Peyer's patch (tissue), 4 donors: Measurements from ENCODE around the gene SCAF11. TPM values are rescaled to one million over a fixed set of nuclear protein-coding genes. Genes with fewer than 3 reads are reported as not detected.

ENCODE experiments used
- DNase-seq, 3 donors: peaks; one replicate each; pipeline ENCODE4 v3.0.0-alpha.2; 2017 to 2019
- H3K27ac ChIP-seq, 4 donors: fragments of 200-600 bp; sonication (generic); one replicate each; pipeline ENCODE4 v1.5.1; 2016 to 2019
- H3K27me3 ChIP-seq, 2 donors: fragments of 200-600 bp; sonication (generic); one replicate each; pipeline ENCODE4 v1.5.1; 2019
- H3K36me3 ChIP-seq, 3 donors: fragments of 200-600 bp; sonication (generic); one replicate each; pipeline ENCODE4 v1.5.1; 2016 to 2019
- H3K4me1 ChIP-seq, 4 donors: fragments of 200-600 bp; sonication (generic); one replicate each; pipeline ENCODE4 v1.5.1; 2016 to 2019
- H3K4me3 ChIP-seq, 4 donors: fragments of 200-600 bp; sonication (generic); 1 replicate in 3 of 4; 2 replicates in 1 of 4; pipeline ENCODE4 v1.5.1; 2016 to 2019; ENCODE audit warnings: mild to moderate bottlenecking in 1 of 4
- H3K9me3 ChIP-seq, 4 donors: fragments of 200-600 bp; sonication (generic); one replicate each; pipeline ENCODE4 v1.5.1; 2016 to 2019; ENCODE audit warnings: mild to moderate bottlenecking in 1 of 4
- CTCF ChIP-seq, 6 experiments: fragments of 450-650 bp in 4 of 6; fragments of 200-600 bp in 2 of 6; sonication (generic) in 1 of 6; IDR thresholded peaks; one replicate each; pipeline ENCODE4 v1.5.1; 2017 to 2019; ENCODE audit warnings: antibody characterized with exemption in 6 of 6, mild to moderate bottlenecking in 3 of 6, moderate library complexity in 1 of 6
- POLR2A ChIP-seq, 2 donors: fragments of 450-650 bp; IDR thresholded peaks; one replicate each; pipeline ENCODE4 v1.5.1; 2017; ENCODE audit warnings: antibody characterized with exemption in 2 of 2, mild to moderate bottlenecking in 2 of 2, moderate library complexity in 2 of 2
- total RNA-seq, 4 donors: library from RNA; depleted of rRNA; stranded (reverse); fragments of >200 nt; gene quantifications; one replicate each; pipeline ENCODE4 v1.1.0, GENCODE V29; 2016

Gene SCAF11
- total RNA-seq, 4 donors from 2014 or later, result 93.3 to 277 (median 210) TPM

GRCh38 chr12:45912774-45913173 lies 77.6 kb downstream of the SCAF11 start:
- no peak overlapping the region for H3K27ac ChIP-seq
- H3K4me3 ChIP-seq, result no peak overlapping the region
- no peak for DNase-seq
- H3K27me3 ChIP-seq, result no peaks in the 10 kb centered on the region
- TF ChIP-seq CTCF (IDR thresholded peaks at IDR 0.05) (no peak), POLR2A (IDR thresholded peaks at IDR 0.05) (no peak)
- H3K36me3 ChIP-seq, result no peaks in the 10 kb centered on the region
- no peaks in the 10 kb centered on the region for H3K4me1 ChIP-seq
- no peaks in the 10 kb centered on the region for H3K9me3 ChIP-seq

GRCh38 chr12:45909041-45909713 lies 81.2 kb downstream of the SCAF11 start:
- no peaks in the 10 kb centered on the region for H3K27me3 ChIP-seq
- H3K4me1 ChIP-seq, result no peaks in the 10 kb centered on the region
- H3K4me3 ChIP-seq, result no peak overlapping the region
- no peak for TF ChIP-seq CTCF (IDR thresholded peaks at IDR 0.05)
- TF ChIP-seq POLR2A (IDR thresholded peaks at IDR 0.05), result no peak
- no peaks in the 10 kb centered on the region for H3K9me3 ChIP-seq
- H3K27ac ChIP-seq, result no peak overlapping the region
- DNase-seq, result no peak
- peaks cover 0 to 14% (median 0%) of the 10 kb centered on the region in 3 donors for H3K36me3 ChIP-seq

- H3K4me1 ChIP-seq, result no peaks in the 10 kb centered on the region
- H3K27ac ChIP-seq, result no peak overlapping the region
- H3K36me3 ChIP-seq, result peaks cover 0 to 17% (median 0%) of the 10 kb centered on the region in 3 donors
- H3K4me3 ChIP-seq, result no peak overlapping the region
- H3K9me3 ChIP-seq, result no peaks in the 10 kb centered on the region
- no peak for TF ChIP-seq CTCF (IDR thresholded peaks at IDR 0.05)
- no peak for TF ChIP-seq POLR2A (IDR thresholded peaks at IDR 0.05)
- DNase-seq, result no peak
- no peaks in the 10 kb centered on the region for H3K27me3 ChIP-seq
Observed at GRCh38 chr12:45907955-45908354, 82.4 kb downstream of the SCAF11 start.

- Histone ChIP-seq H3K36me3 (peaks cover 0 to 45% (median 0%) of the 10 kb centered on the region in 3 donors), H3K4me1 (no peaks in the 10 kb centered on the region), H3K9me3 (no peaks in the 10 kb centered on the region), H3K27me3 (no peaks in the 10 kb centered on the region), H3K4me3 (no peak overlapping the region), H3K27ac (no peak overlapping the region)
- no peak for DNase-seq
- TF ChIP-seq CTCF (IDR thresholded peaks at IDR 0.05), result no peak
- no peak for TF ChIP-seq POLR2A (IDR thresholded peaks at IDR 0.05)
Observed at GRCh38 chr12:45898094-45898493, 92.3 kb downstream of the SCAF11 start.

GRCh38 chr12:45895961-45896360 lies 94.4 kb downstream of the SCAF11 start:
- Histone ChIP-seq H3K9me3 (no peaks in the 10 kb centered on the region), H3K4me1 (no peaks in the 10 kb centered on the region), H3K4me3 (no peak overlapping the region), H3K36me3 (peaks cover 0 to 59% (median 0%) of the 10 kb centered on the region in 3 donors), H3K27me3 (no peaks in the 10 kb centered on the region), H3K27ac (no peak overlapping the region)
- TF ChIP-seq POLR2A (IDR thresholded peaks at IDR 0.05) (no peak), CTCF (IDR thresholded peaks at IDR 0.05) (no peak)
- no peak for DNase-seq
